ENCODE results near the gene PTAFR.

Gene PTAFR

DNA sequence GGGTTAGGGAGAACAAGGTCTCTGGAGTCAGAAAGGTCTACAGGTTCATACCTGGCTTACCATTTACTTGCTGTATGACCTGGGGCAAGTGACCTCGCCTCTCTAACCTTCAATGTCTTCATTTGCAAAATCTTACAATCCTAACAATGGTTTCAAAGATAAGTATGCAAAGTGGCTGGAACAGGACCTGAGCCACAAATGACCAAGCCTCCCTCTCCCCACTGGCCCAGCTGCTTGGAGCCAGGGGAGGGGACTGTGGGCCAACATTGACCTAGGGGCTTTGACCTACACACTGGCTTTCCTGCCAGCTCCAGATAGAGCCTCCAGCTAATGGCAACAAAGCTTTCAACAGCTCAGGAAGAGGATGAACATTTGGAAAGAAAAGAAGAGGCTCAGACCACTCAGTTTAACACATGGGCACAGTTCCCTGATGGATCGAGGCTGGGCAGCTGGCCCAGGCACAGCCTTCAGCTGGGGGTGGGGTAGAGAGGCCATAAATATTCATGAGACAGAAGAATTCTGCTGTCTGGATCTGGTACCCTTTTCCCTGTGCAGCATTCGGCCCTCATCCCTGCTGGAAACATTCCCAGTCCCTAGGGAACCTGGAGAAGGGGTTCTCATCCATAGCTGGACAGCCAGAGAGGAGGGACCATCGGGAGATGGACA lies 12.9 kb downstream of the PTAFR start:
- in situ Hi-C loops (cut with HindIII; ENCODE audit: low sequenced_read_pairs), result no loop called here
- peak; percentile 18 for DNase-seq (ENCODE audit: low read depth)
- H3K4me3 ChIP-seq (ENCODE audit: low read depth, low read length), result no peak overlapping the region
- TF ChIP-seq, protein P1, sequence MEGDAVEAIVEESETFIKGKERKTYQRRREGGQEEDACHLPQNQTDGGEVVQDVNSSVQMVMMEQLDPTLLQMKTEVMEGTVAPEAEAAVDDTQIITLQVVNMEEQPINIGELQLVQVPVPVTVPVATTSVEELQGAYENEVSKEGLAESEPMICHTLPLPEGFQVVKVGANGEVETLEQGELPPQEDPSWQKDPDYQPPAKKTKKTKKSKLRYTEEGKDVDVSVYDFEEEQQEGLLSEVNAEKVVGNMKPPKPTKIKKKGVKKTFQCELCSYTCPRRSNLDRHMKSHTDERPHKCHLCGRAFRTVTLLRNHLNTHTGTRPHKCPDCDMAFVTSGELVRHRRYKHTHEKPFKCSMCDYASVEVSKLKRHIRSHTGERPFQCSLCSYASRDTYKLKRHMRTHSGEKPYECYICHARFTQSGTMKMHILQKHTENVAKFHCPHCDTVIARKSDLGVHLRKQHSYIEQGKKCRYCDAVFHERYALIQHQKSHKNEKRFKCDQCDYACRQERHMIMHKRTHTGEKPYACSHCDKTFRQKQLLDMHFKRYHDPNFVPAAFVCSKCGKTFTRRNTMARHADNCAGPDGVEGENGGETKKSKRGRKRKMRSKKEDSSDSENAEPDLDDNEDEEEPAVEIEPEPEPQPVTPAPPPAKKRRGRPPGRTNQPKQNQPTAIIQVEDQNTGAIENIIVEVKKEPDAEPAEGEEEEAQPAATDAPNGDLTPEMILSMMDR (IDR thresholded peaks at IDR 0.05; ENCODE audit: low read depth, low read length, missing control alignments), result no peak

- no peak for DNase-seq (ENCODE audit: low read depth)
- TF ChIP-seq, protein P1 (IDR thresholded peaks at IDR 0.05; ENCODE audit: low read depth, low read length, missing control alignments), result no peak
- in situ Hi-C loops (cut with HindIII; ENCODE audit: low sequenced_read_pairs), result no loop called here
- H3K4me3 ChIP-seq (ENCODE audit: low read depth, low read length), result no peak overlapping the region
These were observed 14.3 kb downstream of the PTAFR start for GRCh38 chr1:28162151-28162550.

- in situ Hi-C loops (cut with HindIII; ENCODE audit: low sequenced_read_pairs), result no loop called here
These were observed 14.7 kb downstream of the PTAFR start for GRCh38 chr1:28161751-28162150.

DNA sequence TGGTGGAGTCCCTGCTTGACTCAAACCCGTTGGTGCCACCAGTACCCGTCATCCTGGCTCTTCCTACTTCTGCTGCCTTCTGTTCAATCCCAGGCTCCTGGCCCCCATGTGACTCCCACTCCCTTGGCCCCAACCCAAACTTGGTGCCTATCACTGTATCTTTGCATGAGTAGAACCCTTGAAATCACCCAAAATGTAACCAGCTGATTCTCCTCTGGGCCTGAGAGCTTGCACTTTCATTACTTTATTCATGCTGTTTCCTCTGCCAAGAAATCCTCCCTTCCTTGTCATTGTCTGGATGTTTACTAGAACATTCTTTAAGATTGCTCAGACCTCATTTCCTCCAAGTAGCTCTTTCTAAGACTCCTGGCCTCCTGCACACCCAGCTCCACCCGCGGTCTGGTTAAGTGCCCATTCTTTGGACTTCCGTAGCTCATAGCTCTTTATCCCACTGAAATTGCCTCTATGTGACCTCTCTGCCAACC lies 15.7 kb downstream of the PTAFR start:
- in situ Hi-C loops (cut with HindIII; ENCODE audit: low sequenced_read_pairs), result no loop called here
- TF ChIP-seq, protein P1 (IDR thresholded peaks at IDR 0.05; ENCODE audit: low read depth, low read length, missing control alignments), result no peak
- peak; percentile 60 for DNase-seq (ENCODE audit: low read depth)
- no peak overlapping the region for H3K4me3 ChIP-seq (ENCODE audit: low read depth, low read length)

More at GRCh38 chr1:28161751-28162150, 14.7 kb downstream of the PTAFR start:
- H3K4me3 ChIP-seq (ENCODE audit: low read depth, low read length), result no peak overlapping the region
- no peak for DNase-seq (ENCODE audit: low read depth)
- TF ChIP-seq, protein P1 (IDR thresholded peaks at IDR 0.05; ENCODE audit: low read depth, low read length, missing control alignments), result no peak

- DNase-seq (ENCODE audit: low read depth), result no peak
- TF ChIP-seq, protein P1 (IDR thresholded peaks at IDR 0.05; ENCODE audit: low read depth, low read length, missing control alignments), result no peak
- H3K4me3 ChIP-seq (ENCODE audit: low read depth, low read length), result no peak overlapping the region
- in situ Hi-C loops (cut with HindIII; ENCODE audit: low sequenced_read_pairs), result no loop called here
These were observed 16.8 kb downstream of the PTAFR start for GRCh38 chr1:28159680-28160079.

DNA sequence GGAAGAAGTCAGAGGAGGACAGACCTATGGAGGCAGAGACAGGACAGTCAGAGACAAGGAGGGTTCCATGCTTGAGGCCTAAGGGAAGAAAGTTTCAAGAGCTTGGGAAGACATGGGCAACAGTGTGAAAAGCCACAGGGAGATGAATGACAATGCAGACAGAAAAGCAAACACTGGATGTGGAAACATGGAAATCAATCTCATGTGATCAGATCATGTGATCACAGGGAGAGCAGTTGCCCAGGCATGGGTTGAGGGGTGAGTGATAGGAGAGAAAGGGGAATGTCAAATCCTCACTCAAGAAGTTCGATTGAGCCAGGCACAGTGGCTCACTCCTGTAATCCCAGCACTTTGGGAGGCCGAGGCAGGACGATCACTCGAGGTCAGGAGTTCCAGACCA lies 17.2 kb downstream of the PTAFR start:
- no peak for DNase-seq (ENCODE audit: low read depth)
- TF ChIP-seq, protein P1 (IDR thresholded peaks at IDR 0.05; ENCODE audit: low read depth, low read length, missing control alignments), result no peak
- in situ Hi-C loops (cut with HindIII; ENCODE audit: low sequenced_read_pairs), result no loop called here
- no peak overlapping the region for H3K4me3 ChIP-seq (ENCODE audit: low read depth, low read length)
